Inflammatory macrophage treated with lipopolysaccharide for 4 hours (primary cell): Measurements from ENCODE around the gene C2CD4B.

Experiments used
- DNase-seq: peaks from one replicate; pipeline ENCODE4 v3.0.0-alpha.2; 2020

C2CD4B gene, protein sequence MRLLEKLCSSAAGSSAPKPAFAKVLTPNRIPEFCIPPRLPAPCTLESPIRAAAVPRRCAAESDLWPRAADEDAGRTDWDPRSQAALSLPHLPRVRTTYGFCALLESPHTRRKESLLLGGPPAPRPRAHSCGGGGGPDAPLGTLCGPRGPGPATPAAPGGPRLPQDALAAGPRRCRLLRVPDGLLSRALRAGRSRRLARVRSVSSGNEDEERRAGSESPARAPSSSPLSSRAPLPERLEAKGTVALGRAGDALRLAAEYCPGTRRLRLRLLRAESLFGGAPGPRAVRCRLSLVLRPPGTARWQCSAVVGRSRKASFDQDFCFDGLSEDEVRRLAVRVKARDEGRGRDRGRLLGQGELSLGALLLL

DNA sequence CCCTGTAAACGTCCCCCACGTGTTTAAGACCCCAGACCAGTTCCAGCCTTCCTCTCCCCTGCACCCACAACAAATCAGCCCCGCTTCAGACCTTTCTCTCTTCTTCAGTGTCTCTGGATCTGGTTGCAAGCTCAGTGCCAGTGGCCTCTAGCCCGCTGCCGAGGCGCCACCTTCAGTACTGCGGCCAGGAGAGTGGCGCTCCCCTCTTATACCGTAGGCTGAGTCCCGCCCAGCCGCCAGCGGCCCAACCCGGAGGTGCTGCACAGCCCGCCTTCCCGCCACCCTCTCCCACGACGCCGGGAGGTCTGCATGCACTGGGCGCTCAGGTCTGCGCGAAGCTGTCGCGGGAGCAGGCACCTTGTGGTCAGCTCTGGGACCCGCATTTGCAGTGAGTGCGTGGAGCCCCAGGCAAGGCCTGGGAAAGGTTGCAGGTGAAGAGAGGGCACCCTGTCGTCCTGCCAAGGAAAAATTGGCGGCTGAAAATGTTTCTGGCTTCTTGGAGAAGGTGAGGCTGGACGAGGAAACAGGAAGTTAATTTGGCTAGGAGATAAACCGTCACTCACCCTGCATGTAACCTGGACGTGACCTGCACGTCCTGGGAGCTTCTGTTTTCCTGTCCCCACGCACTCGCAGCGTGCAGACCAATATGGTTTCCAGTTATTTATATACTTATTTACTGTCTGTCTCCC is at the start of gene C2CD4B:
TSS of gene C2CD4B (minus strand) at position 182 of the 689 bp plus-strand sequence. CDS start 301 bp downstream, outside the sequence.
- no peak for DNase-seq

DNA sequence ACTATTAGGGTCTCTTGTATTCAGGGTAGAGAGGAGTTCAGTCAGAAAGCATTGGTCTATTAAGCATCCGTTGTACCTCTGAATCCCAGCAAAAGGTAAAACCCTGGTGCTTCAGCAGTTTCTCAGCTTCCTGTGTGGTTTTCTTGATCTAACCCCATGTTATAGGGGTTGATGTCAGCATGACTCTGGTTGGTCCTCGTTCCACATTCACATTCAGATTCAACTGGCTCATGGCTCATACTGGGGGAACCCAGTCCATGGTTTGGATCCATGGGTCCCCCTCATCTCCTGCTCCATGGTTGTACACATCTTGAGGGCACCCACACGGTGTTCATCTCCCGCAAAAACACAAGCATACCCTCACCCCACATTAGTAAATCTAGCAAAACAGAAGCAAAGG is 47.7 kb upstream of the C2CD4B start:
- no peak for DNase-seq

DNA sequence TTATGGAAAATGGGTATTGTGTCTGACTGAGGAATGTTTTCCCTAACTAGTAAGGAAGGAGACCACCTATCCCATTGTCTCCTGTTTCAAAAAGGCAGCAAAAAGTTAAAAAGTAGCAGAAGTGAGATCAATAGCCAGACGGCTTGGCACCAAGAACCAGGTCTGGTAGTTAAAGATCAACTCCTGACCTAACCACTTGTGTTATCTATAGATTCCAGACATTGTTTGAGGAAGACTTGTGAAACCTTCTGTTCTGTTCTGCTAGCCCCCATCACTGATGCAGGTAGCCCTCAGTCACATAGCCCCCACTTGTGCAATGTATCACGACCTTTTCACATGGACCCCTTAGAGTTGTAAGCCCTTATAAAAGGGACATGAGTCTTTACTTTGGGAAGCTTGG is 46.3 kb upstream of the C2CD4B start:
- no peak for DNase-seq

DNA sequence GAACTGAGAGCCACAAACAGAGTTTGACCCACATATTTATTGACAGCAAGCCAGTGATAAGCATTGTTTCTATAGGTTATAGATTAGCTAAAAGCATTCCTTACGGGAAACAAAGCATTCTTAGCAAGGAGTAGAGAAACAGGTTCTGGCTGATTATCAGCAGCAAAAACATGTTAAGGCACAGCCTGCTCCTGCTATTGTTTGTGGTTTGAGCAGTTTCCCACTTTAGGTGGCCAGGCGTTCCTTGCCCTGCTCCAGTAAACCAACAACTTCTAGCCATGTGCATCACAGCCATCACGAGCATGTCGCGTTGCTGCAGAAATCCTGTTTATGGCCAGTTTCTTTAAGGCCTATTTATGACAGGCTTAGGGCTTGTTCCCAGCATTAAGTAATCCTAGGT is 44.7 kb upstream of the C2CD4B start:
- DNase-seq: no peak

DNA sequence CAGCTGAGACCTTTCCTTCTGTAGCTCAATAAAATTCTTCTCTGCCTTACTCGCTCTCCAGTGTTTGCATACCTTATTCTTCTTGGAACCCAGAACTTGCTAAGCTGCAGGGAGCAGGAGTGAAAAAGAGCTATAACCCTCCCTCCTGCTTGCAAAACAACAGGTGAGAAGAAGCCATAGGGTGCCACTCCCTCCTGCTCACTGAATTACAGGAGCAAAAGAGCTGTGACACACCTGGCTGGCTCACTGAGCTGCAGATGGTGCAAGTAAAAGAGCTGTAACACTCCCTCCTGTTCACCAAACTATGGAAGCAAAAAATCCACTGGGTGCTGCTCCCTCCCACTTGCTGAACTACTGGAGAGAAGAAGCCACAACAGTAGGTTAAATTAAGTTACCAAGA is 44.2 kb upstream of the C2CD4B start:
- DNase-seq: no peak

DNA sequence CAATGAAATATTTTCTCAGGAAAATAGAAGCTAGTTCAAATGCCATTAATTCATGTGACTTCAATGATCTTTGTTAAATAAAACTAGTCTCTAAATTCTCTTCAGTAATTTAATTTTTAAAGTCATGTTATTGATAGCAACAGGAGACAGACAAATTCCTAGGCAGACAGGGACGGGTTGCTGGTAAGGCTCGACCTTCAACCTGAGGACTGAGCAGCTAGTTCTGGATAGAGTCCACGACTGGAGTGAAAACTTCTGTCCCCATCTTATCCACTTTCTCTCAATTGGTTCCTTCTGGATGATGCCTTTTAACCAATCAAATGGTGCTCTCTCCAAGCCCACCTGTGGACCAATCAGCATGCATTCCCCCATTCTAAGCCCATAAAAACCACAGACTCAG is 43.8 kb upstream of the C2CD4B start:
- no peak for DNase-seq

DNA sequence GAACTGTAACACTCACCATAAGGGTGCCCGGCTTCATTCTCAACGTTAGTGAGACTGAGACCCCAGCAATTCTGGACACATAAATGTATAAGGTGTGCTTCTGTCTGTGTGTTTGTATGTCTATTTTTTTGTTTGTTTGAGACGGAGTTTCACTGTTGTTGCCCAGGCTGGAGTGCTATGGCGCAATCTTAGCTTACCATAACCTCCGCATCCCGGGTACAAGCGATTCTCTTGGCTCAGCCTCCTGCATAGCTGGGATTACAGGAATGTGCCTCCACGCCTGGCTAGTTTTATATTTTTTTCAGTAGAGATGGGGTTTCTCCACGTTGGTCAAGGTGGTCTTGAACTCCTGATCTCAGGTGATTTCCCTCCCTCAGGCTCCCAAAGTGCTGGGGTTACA is 43.3 kb upstream of the C2CD4B start:
- no peak for DNase-seq

DNA sequence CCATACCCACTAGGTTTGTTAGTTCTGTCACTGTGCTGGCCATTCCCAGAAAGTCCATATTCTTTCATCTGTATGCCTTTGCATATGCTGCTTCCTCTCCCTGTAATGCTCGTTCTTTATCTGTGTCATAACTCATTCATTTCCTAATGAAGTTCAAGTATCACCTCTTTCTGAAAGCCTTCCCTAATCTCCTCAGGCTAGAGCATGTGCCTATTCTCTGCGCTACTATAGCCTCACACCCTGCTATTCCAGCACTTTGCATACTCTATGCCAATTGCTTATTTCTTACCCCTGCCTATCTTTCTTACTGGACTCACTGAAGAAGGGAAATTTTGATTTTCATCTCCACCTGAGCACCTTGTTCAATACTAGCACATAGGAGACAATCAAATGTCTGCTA is 25.6 kb upstream of the C2CD4B start:
- DNase-seq: no peak

DNA sequence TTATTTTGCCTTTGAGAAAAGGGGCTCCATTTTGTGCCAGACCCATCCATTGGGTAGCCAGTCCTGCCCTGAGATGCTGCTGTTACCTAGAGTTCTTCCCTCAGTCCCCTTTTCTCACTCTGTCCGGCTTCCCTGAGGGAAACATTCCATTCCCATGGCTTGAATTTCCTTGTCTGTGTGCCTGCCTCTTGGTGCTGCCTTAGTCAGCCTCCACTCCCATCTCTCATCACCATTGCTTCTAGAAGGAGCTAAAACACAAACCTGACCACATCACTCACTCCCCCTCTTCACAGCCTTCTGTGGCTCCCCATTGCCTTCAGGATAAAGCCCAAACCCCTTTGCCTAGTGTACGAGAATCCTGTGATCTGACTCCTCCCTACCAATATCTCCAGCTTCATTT is 25.2 kb upstream of the C2CD4B start:
- DNase-seq: no peak

DNA sequence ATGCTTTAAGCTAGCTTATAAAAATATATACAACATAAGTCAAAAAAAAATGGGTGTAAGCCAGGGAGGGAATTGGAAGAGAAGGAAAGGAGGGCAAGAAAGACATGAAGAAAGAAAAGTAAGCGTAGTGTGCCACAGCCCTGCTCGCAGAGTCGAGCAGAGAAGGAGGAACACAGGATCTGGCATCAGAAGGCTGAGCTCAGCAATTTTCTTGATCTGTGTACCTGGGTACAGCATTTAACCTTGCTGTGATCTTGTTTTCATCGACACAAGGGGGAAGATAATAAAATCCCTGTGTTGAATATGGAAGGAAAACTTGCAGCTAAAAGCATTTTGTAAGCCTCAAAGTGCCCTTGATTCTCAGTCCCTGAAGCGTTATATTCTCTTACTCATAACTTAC is 23.7 kb upstream of the C2CD4B start:
- no peak for DNase-seq

DNA sequence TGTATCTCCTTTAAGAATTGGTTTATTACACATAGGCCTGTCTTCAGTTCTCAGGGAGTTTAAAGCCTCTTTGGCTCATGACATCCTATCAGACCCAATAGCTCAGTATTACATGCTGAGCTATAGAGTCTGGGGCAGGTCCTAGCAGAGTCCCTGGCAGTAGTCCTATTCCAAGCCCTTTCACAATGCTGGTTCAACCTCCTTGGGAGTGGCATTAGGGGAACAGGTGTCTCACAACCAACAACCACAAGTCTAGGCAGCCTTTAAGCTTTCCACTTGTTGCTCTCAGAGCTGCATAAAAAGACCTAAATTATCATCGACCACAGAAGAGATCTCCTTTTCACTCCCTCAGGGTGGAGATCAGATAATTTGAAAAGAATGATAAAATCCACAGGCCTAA is 22.8 kb upstream of the C2CD4B start:
- DNase-seq: no peak

DNA sequence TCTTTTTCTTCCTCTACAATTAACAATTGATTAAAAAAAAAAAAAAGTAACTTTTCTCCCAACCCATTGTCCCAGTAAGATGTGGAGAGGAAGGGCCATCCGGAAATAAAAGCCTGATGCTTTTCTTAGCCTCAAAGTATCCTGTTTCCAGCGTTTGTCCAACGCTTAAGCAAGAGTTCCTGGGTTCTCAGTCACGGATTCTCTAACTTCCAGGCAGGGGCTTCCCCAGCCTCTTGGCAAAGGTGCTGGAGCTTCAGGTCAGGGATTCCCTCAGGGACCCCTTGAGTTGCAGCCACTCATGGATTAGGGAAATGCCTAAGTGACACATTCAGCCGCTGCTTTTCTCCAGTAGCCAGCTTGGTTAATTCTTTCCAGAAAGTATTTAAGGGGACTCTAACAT is 22.3 kb upstream of the C2CD4B start:
- no peak for DNase-seq

DNA sequence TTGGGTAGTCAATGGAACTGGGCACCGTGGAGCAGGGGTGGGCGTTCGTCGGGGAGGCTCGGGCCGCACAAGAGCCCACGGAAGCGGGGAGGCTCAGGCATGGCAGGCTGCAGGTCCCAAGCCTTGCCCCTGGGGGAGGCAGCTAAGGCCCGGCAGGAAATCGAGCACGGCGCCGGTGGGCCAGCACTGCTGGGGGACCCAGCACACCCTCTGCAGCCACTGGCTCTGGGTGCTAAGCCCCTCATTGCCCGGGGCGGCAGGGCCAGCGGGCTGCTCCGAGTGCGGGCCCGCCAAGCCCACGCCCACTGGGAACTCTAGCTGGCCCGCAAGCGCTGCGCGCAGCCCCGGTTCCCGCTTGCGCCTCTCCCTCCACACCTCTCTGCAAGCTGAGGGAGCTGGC is 21.5 kb upstream of the C2CD4B start:
- no peak for DNase-seq

DNA sequence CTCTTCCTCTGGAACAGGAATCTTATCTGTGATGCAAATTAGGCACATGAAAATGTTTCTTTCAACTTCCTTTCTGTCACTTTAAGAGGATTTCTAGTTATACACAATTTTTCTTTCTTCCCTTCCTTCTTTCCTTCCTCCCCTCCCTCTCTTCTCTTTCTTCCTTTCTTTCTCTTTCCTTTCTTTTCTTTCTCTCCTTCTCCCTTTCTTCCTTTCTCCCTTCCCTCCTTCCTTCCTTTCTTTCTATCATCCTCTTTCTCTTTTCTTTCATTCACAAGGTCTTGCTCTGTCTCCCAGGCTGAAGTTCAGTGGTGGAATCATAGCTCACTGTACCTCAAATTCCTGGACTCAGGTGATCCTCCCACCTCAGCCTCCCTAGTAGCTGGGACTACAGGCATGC is 18.0 kb upstream of the C2CD4B start:
- no peak for DNase-seq

DNA sequence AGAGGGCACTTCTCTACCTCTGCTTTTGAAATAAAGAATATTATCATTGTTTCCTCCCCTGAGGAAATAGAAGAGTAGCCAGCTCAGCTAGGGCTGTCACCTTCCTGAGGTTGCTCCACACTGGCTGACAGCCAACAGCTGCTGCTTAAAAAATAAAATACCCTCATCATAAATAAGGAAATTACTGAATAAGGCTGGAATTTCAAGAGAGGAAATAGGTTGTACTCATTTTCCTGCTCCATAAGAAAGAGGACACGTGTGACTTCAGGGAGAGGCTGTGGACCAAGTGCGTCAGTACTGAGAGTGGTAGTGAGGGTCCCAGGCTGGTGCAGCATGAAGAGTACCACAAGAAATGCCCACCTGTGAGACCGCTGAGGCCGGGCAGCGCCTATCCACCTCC is 8.1 kb upstream of the C2CD4B start:
- no peak for DNase-seq

DNA sequence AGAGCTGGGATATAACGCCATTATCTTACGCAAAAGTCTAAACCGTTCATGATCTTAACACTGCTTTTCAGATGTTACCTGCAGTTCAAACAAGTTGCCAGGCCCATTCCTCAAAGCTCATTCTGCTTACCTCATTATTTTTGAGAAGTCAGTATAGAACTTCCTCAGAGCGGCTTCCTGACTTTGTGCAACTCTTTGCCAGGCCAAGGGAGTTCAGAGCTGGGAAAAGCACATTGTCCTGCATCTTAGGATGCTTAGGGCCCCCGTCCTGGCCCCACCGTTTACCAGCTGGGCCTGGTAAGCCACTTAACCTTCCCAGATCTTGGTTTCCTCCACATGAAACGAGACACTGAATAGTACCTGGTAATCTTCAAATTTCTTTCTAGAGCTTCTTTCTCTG is 6.8 kb upstream of the C2CD4B start:
- DNase-seq: no peak

DNA sequence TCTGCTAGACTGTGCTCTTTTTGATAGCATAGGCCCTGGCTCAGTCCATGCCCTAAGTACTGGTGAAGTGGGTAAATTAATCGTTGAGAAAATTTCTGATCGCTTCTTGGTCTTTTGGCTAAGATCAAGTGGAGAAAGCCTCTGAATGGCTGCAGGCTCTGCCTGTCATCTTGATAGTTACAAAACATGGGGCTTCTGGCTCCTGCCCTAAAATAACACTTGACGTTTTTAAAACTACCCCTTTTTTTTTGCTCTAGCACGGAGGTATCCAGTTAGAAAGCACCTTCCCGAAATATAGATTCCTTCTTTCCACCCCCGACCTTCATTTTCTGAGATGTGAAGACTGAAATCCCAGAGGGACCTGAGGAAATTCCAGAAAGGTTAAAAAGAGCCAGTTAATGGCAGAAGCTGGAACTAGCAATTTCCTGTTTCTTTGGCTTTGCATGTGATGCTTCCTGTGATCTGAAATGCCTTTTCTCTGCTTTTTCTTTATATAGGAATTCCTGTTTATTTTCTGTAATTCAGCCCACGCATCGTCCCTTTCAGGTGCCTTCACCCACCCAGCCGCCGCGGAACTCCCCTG is 799 bp upstream of the C2CD4B start:
- DNase-seq: no peak

DNA sequence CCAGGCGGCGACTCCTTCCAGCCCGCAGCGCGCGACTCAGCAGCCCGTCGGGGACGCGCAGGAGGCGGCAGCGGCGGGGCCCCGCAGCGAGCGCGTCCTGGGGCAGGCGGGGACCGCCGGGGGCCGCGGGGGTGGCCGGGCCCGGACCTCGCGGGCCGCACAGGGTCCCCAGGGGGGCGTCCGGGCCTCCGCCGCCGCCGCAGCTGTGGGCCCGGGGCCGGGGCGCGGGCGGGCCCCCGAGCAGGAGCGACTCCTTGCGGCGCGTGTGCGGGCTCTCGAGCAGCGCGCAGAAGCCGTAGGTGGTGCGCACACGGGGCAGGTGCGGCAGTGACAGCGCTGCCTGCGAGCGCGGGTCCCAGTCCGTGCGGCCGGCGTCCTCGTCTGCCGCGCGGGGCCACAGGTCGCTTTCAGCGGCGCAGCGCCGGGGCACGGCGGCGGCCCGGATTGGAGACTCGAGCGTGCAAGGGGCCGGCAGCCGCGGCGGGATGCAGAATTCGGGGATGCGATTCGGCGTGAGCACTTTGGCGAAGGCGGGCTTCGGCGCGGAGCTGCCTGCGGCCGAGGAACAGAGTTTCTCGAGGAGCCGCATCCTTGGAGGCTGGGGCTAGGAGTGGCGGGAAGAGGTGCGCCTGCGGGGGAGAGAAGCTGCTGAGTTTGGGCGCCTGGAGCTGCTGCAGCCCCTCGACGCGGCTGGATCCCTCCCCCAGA is 535 bp downstream of the C2CD4B start:
- no peak for DNase-seq

DNA sequence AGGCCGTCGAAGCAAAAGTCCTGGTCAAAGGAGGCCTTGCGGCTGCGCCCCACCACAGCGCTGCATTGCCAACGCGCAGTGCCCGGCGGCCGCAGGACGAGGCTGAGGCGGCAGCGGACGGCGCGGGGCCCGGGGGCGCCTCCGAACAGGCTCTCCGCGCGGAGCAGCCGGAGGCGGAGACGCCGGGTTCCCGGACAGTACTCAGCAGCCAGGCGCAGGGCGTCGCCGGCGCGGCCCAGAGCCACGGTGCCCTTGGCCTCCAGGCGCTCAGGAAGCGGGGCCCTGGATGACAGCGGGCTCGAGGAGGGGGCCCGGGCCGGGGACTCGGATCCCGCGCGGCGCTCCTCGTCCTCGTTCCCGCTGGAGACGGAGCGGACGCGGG is 1.1 kb downstream of the C2CD4B start:
- DNase-seq: no peak

DNA sequence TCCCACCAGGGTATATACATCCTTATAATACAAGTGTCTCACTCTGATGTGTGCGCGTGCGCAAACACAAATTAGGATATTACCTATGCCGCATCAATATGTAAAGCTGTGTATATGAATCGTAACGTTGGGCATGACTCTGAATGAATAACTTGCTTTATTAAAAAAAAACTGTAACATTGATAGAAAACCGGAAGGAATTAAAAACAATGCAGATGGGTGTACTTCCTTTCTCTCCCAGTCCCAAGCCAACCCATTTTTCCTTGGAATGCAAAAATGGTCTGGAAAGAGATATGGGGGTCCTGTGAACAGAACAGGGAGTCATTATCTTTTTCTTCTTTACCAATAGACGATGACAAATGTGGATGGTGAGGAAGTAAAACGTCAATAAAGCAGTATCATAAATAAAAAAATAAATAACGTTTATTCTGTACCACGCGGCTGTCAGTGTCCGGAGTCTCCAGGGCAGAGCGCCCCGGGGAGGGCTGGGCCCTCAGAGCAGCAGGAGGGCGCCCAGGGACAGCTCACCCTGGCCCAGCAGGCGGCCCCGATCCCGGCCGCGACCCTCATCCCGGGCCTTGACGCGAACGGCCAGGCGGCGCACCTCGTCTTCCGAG is 1.6 kb downstream of the C2CD4B start:
- no peak for DNase-seq

DNA sequence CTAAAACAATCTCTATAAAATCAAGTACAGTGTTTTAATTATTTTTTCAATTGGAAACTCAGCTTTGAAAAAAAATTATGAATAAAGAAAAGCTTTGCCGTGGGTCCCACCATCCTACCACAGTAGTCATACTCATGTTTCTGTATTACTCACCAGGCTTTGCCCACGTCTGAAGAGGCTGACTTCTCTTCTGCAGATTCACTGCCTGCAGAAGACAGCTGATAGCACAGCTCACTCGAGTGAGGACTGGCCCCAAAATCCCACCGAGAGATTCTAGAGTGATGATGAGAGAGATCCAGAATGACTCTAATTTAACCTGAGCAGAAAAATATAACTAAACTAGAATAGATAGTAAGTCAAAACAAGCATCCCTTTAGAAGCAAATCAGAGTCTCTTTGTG is 11.9 kb downstream of the C2CD4B start:
- no peak for DNase-seq

DNA sequence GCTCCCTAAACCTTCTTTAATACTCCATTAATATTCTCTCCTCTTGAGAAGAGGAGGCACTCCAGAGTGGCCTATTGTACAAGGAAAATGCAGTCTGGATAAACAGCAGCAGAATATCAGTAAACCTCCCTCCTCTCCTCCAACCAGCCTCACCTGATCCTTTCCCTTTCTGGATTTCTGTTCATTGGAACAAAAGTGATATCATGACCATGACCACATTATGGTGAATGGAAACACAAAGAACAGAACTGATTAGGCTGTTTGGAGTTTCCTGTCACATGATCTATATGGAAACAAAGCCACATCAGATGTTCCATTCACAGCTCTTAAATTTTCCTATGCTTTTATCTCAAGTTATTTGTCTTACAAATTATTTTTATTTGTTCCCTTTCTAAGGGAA is 14.6 kb downstream of the C2CD4B start:
- DNase-seq: no peak

DNA sequence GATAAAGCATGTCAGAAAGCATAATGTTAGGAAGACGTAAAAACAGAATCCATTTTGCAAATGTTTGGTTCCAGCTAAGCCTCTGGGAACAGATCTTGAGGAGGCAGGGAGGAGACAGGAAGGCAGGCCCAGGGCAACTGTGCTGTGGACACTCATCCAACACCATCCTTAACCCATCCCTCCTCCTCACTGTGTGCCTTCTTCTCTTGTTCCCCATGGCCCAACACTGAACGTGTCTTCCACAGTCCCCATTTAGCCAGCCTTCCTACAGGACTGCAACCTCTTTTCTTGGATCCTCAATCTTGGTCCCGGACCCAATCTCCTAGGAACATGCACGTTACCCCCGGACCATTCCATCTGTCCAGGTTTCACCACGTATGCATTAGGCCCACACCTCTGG is 15.4 kb downstream of the C2CD4B start:
- DNase-seq: no peak
